ENCODE data around the gene PAX7.

DNA sequence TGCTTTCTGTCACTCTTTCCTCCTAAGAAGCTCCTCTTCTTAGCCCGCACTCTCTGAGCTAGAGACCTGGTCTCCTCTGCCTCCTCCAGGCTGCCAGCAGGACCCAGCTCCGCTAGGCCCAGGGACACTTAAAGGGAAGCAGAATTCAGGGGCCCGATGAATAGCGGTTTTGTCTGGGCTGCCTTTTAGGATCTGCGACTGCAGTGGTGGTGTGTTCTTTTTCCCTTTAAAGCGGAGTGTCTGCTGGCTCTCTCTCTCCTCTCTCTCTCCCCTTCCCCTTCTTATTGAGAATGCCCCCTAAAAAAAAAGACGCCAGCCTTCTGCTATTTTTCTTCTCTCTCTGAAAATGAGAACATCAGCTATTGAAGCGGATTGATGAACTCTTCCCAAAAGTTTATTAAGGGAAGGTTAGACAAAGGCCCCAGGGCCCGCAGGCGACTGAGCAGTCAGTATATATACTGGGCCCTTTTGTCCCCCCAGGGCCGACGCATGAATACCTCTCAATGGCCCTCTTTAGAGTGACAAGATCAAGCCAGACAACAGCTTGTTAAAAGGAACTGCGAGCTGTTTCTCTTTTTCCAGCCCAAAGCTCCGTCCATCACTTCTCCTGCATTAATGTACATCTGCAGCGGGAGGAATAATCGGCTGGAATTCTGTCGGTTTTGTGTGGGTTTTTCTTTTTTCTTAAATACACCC is 27.0 kb downstream of the PAX7 start:
- TF ChIP-seq, protein P1, sequence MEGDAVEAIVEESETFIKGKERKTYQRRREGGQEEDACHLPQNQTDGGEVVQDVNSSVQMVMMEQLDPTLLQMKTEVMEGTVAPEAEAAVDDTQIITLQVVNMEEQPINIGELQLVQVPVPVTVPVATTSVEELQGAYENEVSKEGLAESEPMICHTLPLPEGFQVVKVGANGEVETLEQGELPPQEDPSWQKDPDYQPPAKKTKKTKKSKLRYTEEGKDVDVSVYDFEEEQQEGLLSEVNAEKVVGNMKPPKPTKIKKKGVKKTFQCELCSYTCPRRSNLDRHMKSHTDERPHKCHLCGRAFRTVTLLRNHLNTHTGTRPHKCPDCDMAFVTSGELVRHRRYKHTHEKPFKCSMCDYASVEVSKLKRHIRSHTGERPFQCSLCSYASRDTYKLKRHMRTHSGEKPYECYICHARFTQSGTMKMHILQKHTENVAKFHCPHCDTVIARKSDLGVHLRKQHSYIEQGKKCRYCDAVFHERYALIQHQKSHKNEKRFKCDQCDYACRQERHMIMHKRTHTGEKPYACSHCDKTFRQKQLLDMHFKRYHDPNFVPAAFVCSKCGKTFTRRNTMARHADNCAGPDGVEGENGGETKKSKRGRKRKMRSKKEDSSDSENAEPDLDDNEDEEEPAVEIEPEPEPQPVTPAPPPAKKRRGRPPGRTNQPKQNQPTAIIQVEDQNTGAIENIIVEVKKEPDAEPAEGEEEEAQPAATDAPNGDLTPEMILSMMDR (IDR thresholded peaks at IDR 0.05), result no peak
- TF ChIP-seq POLR2A (IDR thresholded peaks at IDR 0.05), result no peak

All from uterus (tissue), 2 donors.